ENCODE data around the gene IL22RA2. TPM values are rescaled to one million over a fixed set of nuclear protein-coding genes. Genes with fewer than 3 reads are reported as not detected.

Gene IL22RA2
- polyA plus RNA-seq, 1 donor (not counting 4 experiments of a cell fraction or from before 2014, with no cell fraction given): 0.03 TPM

DNA sequence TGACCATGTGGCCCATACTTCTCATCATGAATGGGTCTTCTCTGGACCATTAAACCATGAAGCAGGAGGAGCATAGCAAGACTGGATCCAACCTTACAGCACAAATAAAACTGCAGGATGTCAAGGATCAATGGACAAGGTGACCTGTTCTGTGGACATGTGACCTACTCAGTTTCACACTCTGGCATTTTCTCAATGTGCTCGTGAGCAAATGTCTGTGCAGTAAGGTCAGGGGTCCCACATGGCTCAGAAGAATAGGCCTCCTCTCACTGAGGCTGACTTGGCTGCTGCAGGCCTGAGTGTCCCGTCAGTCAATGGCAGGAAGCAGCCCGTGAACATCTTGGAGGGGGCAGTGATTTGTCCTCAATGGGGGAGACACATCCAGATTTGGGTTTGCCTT lies 68.5 kb downstream of the IL22RA2 start:
- H3K4me3 ChIP-seq (ENCODE audit: control insufficient read depth in 2 of 3, extremely low read depth in 1 of 3, insufficient read depth in 2 of 3, low read depth in 1 of 3, low read length in 3 of 3): no peak overlapping the region
- no peaks in the 10 kb centered on the region for H3K9me1 ChIP-seq (ENCODE audit: control insufficient read depth, extremely low read depth, insufficient read depth, low read length)
- peaks cover 25% of the 10 kb centered on the region for H3K4me1 ChIP-seq (ENCODE audit: control insufficient read depth, extremely low read depth, insufficient read depth, low read length)
- FAIRE-seq (peak; percentile 9), DNase-seq (ENCODE audit: low read depth, low spot score) (no peak)
- TF ChIP-seq EZH2 (IDR thresholded peaks at IDR 0.05; ENCODE audit: low read length) (no peak), CTCF (optimal IDR thresholded peaks at IDR 0.05 in 1 of 3, IDR thresholded peaks at IDR 0.05 in 1 of 3, conservative IDR thresholded peaks at IDR 0.05 in 1 of 3; ENCODE audit: extremely low read depth in 1 of 3, insufficient read depth in 2 of 3, low read length in 3 of 3) (no peak)
- H3K36me3 ChIP-seq (ENCODE audit: control insufficient read depth in 2 of 2, extremely low read depth in 1 of 2, insufficient read depth in 2 of 2, low read length in 2 of 2): no peaks in the 10 kb centered on the region
- dilution Hi-C loops (cut with MboI; ENCODE audit: extremely low pct_ligation_motif_present, low sequenced_read_pairs): no loop called here
- no peaks in the 10 kb centered on the region for H3K79me2 ChIP-seq (ENCODE audit: control insufficient read depth, insufficient read depth, low read length)
- H2AFZ ChIP-seq (ENCODE audit: control insufficient read depth, low read length): peak overlapping the region; percentile 11
- no peak overlapping the region for H3K4me2 ChIP-seq (ENCODE audit: control insufficient read depth, extremely low read depth, insufficient read depth, low read depth, low read length)
- no peaks in the 10 kb centered on the region for H3K9me3 ChIP-seq (ENCODE audit: control insufficient read depth, low read depth, low read length)
- H3K27ac ChIP-seq (ENCODE audit: control insufficient read depth, insufficient read depth, low read length): peak overlapping the region; percentile 23
- H3K27me3 ChIP-seq (ENCODE audit: control insufficient read depth, extremely low read depth, insufficient read depth, low read length): no peaks in the 10 kb centered on the region
- no peak overlapping the region for H3K9ac ChIP-seq (ENCODE audit: control insufficient read depth, extremely low read depth, insufficient read depth, low read length)
- no peaks in the 10 kb centered on the region for H4K20me1 ChIP-seq (ENCODE audit: control insufficient read depth, extremely low read depth, insufficient read depth, low read length)

DNA sequence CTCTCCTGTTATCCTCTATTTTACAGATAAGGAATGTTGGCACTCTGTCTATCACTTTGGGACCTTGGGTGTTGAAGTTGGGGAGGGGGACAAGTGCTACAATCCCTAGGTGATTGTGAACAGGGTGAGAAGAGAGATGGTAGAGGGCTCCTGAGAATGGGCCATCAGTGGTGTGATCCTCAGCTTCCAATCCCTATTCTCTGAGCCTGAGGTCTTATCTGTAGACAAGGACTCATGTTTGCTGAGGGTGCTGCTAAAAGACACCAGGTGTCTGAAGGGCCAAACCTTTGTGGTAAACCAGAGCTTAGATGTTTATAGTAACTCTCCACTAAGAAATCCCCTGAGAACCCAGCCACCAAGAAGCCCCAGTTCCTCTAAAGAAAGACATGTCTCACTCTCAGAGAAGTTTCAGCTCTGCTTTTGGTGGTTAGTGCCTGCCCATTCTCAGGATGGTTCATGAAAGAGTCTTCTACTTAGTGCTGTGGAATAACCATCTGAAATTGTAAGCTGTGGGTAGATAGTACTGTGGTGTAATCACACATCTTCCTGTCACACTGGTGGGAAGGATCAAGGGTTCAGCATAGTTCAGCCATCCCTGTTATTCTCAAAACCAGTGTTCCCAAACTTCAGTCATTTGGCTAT lies 70.5 kb downstream of the IL22RA2 start:
- no peaks in the 10 kb centered on the region for H3K36me3 ChIP-seq (ENCODE audit: control insufficient read depth in 2 of 2, extremely low read depth in 1 of 2, insufficient read depth in 2 of 2, low read length in 2 of 2)
- H3K27me3 ChIP-seq (ENCODE audit: control insufficient read depth, extremely low read depth, insufficient read depth, low read length): no peaks in the 10 kb centered on the region
- no peak overlapping the region for H2AFZ ChIP-seq (ENCODE audit: control insufficient read depth, low read length)
- no peaks in the 10 kb centered on the region for H3K9me1 ChIP-seq (ENCODE audit: control insufficient read depth, extremely low read depth, insufficient read depth, low read length)
- H3K9ac ChIP-seq (ENCODE audit: control insufficient read depth, extremely low read depth, insufficient read depth, low read length): peak overlapping the region; percentile 19
- dilution Hi-C loops (cut with MboI; ENCODE audit: extremely low pct_ligation_motif_present, low sequenced_read_pairs): no loop called here
- H3K4me3 ChIP-seq (ENCODE audit: control insufficient read depth in 2 of 3, extremely low read depth in 1 of 3, insufficient read depth in 2 of 3, low read depth in 1 of 3, low read length in 3 of 3): no peak overlapping the region
- peaks cover 25% of the 10 kb centered on the region for H3K4me1 ChIP-seq (ENCODE audit: control insufficient read depth, extremely low read depth, insufficient read depth, low read length)
- no peaks in the 10 kb centered on the region for H3K9me3 ChIP-seq (ENCODE audit: control insufficient read depth, low read depth, low read length)
- DNase-seq (ENCODE audit: low read depth, low spot score): no peak
- peak; percentile 62 for FAIRE-seq
- H3K27ac ChIP-seq (ENCODE audit: control insufficient read depth, insufficient read depth, low read length): peak overlapping the region; percentile 46
- H4K20me1 ChIP-seq (ENCODE audit: control insufficient read depth, extremely low read depth, insufficient read depth, low read length): no peaks in the 10 kb centered on the region
- no peak for TF ChIP-seq EZH2 (IDR thresholded peaks at IDR 0.05; ENCODE audit: low read length)
- no peak for TF ChIP-seq CTCF (optimal IDR thresholded peaks at IDR 0.05 in 1 of 3, IDR thresholded peaks at IDR 0.05 in 1 of 3, conservative IDR thresholded peaks at IDR 0.05 in 1 of 3; ENCODE audit: extremely low read depth in 1 of 3, insufficient read depth in 2 of 3, low read length in 3 of 3)
- no peak overlapping the region for H3K4me2 ChIP-seq (ENCODE audit: control insufficient read depth, extremely low read depth, insufficient read depth, low read depth, low read length)
- no peaks in the 10 kb centered on the region for H3K79me2 ChIP-seq (ENCODE audit: control insufficient read depth, insufficient read depth, low read length)
